Kasumi-1 (cell line): ENCODE results near the gene PLPP4.

Experiments used
- DNase-seq, 2 experiments: peaks; one replicate each; lab custom pipeline; 2025; lab: John Stamatoyannopoulos, UW

The PLPP4 gene

DNA sequence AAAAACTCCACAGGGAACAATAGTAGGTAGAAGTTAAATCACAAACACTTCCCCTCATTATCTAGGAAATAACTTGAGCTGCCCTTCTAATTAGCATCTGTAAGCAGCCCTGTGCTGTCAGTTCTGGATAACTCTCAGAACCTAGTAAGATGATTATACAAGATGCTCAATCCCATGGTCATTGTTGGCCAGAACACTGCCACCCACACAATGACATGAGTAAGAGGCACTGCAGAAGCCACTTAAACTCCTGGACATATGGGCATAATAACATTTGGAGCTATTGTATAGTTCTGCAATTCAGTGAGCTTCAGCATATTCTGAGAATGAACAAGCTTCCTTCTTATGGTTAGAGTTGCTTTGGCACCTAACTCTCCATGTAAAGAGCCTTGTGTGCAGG, 153.8 kb downstream of the PLPP4 start:
- no peak for DNase-seq

GRCh38 chr10:120612756-120613155, 155.7 kb downstream of the PLPP4 start:
- no peak for DNase-seq

DNA sequence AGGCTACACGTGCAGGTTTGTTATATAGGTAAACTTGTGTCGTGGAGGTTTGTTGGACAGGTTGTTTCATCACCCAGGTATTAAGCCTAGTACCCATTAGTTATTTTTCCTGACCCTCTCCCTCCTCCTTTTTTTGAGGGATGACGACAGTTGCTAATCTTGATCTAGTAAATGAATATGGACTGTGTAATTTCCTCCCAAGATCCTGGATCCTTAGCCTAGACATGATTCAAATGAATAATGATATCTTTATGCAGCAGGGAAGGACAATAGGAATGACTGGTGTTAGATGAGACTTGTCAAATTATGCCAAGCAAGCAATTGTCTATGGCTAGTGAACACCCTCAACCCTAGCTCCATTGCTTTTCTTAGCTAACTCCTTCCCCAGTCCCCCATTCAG, 156.2 kb downstream of the PLPP4 start:
- no peak for DNase-seq

GRCh38 chr10:120614680-120615079, 157.7 kb downstream of the PLPP4 start:
- no peak for DNase-seq

- DNase-seq: no peak
These were observed 159.4 kb downstream of the PLPP4 start for GRCh38 chr10:120616311-120616911.

DNA sequence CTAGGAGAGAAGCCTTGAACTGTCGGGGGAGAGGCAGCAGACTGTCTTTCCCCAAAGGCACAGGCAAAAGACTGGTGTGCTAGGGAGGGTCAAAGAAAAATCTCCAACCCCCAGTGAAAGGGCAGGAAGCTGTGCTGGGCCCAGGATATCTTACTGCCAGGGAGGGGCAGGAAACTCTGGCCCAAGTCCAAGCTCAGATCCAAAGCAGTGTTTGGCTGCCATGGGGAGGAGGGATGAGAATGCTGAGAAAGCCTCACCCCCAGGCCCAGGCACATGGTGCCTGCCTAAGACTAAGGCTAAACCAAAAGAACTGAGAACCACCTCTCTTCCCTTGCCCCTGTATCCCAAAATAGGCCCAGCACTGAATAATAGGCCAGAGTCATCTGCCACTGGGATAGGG, 171.2 kb downstream of the PLPP4 start:
- DNase-seq: no peak

DNA sequence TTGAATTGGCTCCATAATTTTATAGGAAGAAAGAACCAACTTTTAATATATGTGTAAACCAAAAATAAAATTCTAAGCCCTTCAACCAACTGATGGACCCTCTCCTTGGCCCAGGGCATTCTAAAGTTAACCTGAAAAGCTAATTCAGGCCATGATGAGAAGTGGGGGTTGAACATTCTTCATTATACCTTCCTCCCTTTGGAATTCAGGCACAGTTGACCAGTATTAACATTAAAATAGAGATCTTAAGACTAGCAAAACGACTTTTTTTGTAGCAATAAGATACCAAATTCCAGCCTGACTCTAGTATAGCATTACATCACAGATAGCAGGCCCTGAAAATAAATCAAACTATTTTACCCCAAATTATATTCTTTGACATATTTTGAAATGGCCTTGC, 173.2 kb downstream of the PLPP4 start:
- no peak for DNase-seq

GRCh38 chr10:120632047-120632446, 175.0 kb downstream of the PLPP4 start:
- DNase-seq: no peak

DNA sequence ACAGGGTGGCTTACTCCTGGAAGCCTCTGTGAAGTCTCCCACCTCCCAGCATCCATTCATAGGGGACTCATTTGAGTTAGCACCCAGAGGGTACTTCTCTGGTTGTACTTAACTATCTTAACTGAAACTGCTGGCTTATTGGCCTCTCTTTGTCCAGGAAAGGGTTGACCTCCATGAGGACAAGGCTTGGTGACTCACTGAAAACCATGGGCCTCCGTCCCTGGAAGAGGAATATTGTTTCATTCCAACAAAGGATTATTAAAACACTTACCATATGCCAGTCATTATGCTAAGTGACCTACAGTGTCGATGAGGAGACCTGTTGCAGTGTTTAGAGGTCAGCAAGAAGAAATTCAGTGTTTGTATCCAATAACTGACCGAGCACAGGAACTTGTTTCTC, 175.9 kb downstream of the PLPP4 start:
- no peak for DNase-seq

GRCh38 chr10:120634659-120635058, 177.6 kb downstream of the PLPP4 start:
- DNase-seq: no peak
